GM15510 (cell line): ENCODE measurements around the gene ACBD4.

Experiments used
- POLR2A ChIP-seq: IDR thresholded peaks from 3 replicates; pipeline ENCODE4 v1.6.1; 2011; ENCODE audit warnings: borderline replicate concordance; ENCODE audit not compliant: insufficient read length; ENCODE audit errors: extremely low read depth

Gene ACBD4

GRCh38 chr17:45190503-45191255 is 55.2 kb downstream of the ACBD4 start:
- no peak for TF ChIP-seq POLR2A
